Spleen (tissue), 11 donors: ENCODE data around the gene HHAT. TPM values are rescaled to one million over a fixed set of nuclear protein-coding genes. Genes with fewer than 3 reads are reported as not detected.

Source experiments
- DNase-seq: peaks from one replicate; pipeline ENCODE4 v3.0.0-alpha.2; 2020
- H3K27ac ChIP-seq, 8 donors: fragments of 200-600 bp; sonication (generic) in 7 of 8; 1 replicate in 4 of 8; 2 replicates in 4 of 8; pipeline versions ENCODE4 v1.5.0 to v1.8.0; 2016 to 2021; ENCODE audit warnings: inconsistent platforms in 4 of 8, mild to moderate bottlenecking in 4 of 8, moderate library complexity in 1 of 8
- H3K27me3 ChIP-seq, 7 donors: fragments of 200-600 bp; sonication (generic) in 6 of 7; replicated peaks in 1 of 7; 1 replicate in 4 of 7; 2 replicates in 3 of 7; pipeline versions ENCODE4 v1.5.0 to v1.8.0; 2016 to 2021; ENCODE audit warnings: inconsistent platforms in 3 of 7, mild to moderate bottlenecking in 1 of 7
- H3K36me3 ChIP-seq, 6 donors: fragments of 200-600 bp; sonication (generic) in 5 of 6; 1 replicate in 4 of 6; 2 replicates in 2 of 6; pipeline versions ENCODE4 v1.5.0 to v1.8.0; 2016 to 2021; ENCODE audit warnings: inconsistent platforms in 2 of 6
- H3K4me1 ChIP-seq, 6 donors: fragments of 200-600 bp; sonication (generic) in 5 of 6; 1 replicate in 3 of 6; 2 replicates in 3 of 6; pipeline versions ENCODE4 v1.5.0 to v1.8.0; 2016 to 2021; ENCODE audit warnings: inconsistent platforms in 3 of 6
- H3K4me3 ChIP-seq, 8 donors: fragments of 200-600 bp; sonication (generic) in 7 of 8; 1 replicate in 4 of 8; 2 replicates in 4 of 8; pipeline versions ENCODE4 v1.5.0 to v1.8.0; 2016 to 2021; ENCODE audit warnings: inconsistent platforms in 4 of 8, mild to moderate bottlenecking in 4 of 8, moderate library complexity in 2 of 8
- H3K9me3 ChIP-seq, 8 donors: fragments of 200-600 bp; sonication (generic) in 7 of 8; 1 replicate in 4 of 8; 2 replicates in 4 of 8; pipeline versions ENCODE4 v1.5.0 to v1.8.0; 2016 to 2021; ENCODE audit warnings: inconsistent platforms in 4 of 8
- CTCF ChIP-seq, 11 experiments: fragments of 200-600 bp in 7 of 11; fragments of 450-650 bp in 4 of 11; sonication (generic) in 4 of 11; IDR thresholded peaks in 8 of 11; conservative IDR thresholded peaks in 3 of 11; 1 replicate in 7 of 11; 2 replicates in 4 of 11; pipeline versions ENCODE4 v1.4.0 to v1.8.0; 2016 to 2021; ENCODE audit warnings: antibody characterized with exemption in 11 of 11, inconsistent platforms in 4 of 11, mild to moderate bottlenecking in 1 of 11
- POLR2A ChIP-seq, 3 donors: fragments of 450-650 bp; IDR thresholded peaks; one replicate each; pipeline ENCODE4 v1.5.1; 2017; ENCODE audit warnings: antibody characterized with exemption in 3 of 3, mild to moderate bottlenecking in 1 of 3
- POLR2AphosphoS5 ChIP-seq, 3 donors: sonication (generic); formaldehyde crosslinking; IDR thresholded peaks; one replicate each; pipeline ENCODE4 v1.5.1; 2017; ENCODE audit warnings: antibody characterized with exemption in 3 of 3
- WGBS, 5 donors: extraction: QIAGEN DNeasy Blood & Tissue Kit in 3 of 5; methylation state at CpG; one replicate each; pipeline versions ENCODE4 v1.1.5 to v1.1.7; 2013 to 2018; 5-methylcytosine and 5-hydroxymethylcytosine counted together
- intact Hi-C: fragments of 100-400 bp; cut with DNase I; formaldehyde crosslinking; loops from one replicate; pipeline ENCODE4 v1.15.0; 2023; ENCODE audit warnings: low total_unique reads
- polyA plus RNA-seq, 3 donors: library from polyadenylated mRNA; stranded (reverse); fragments of 200-250 nt; gene quantifications; one replicate each; pipeline ENCODE4 v1.2.1, GENCODE V29; 2013
- total RNA-seq, 7 donors: library from RNA; depleted of rRNA in 3 of 7; stranded (reverse); fragments of >200 nt in 3 of 7; fragmentation: NEBNext Ultra II Directional in 4 of 7; extraction: Animal tissue kit (Norgen Biotek cat#: 25700) in 4 of 7; gene quantifications; one replicate each; pipeline versions ENCODE4 v1.1.0 to v1.2.1, GENCODE V29; 2016 to 2021
- donor health status: healthy with polysubstance abuse.
- donor health status: DM: no; HTN: no; CAD: no; lungs with moderate emphysema.
- donor health status: DM: no; HTN: no; CAD: no.
- donor health status: Bipolar disorder and iron deficiency.
- donor health status: healthy.
- donor health status: DM: no; HTN: no; CAD: no.
- donor health status: DM: yes; HTN: yes; CAD: no.

HHAT gene
- total and polyA plus RNA-seq, 10 donors, result 1.3 to 8.8 (median 4.7) TPM

DNA sequence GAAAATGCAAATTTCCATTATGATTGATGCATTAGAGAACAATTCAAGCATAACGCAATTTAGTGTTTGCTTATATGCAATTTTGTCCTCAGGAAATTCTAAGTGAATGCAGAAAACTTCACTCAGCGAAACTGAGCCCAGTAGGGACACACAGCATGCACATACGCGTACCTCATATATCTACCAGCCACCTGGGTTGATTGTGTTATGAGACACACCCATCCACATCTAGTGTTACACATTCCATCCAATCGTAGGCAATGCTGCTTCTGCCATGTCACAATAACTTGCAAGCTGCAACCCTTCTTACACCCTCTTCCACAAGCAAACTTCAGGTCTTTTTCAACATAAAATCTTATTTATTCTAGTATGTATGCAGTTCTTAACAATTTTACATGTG, 312.9 kb downstream of the HHAT start:
- 84 to 93% (median 90%) methylated on average over 5 of the region's 5 CpGs for WGBS, 5 donors
- H3K27me3 ChIP-seq, result no peaks in the 10 kb centered on the region
- H3K27ac ChIP-seq, result no peak overlapping the region
- intact Hi-C loops, result no loop called here
- TF ChIP-seq POLR2A (IDR thresholded peaks at IDR 0.05) (no peak), POLR2AphosphoS5 (IDR thresholded peaks at IDR 0.05) (no peak), CTCF (IDR thresholded peaks at IDR 0.05 in 8 of 11, conservative IDR thresholded peaks at IDR 0.05 in 3 of 11) (no peak)
- no peaks in the 10 kb centered on the region for H3K36me3 ChIP-seq
- no peak overlapping the region for H3K4me3 ChIP-seq
- no peaks in the 10 kb centered on the region for H3K9me3 ChIP-seq
- no peaks in the 10 kb centered on the region for H3K4me1 ChIP-seq
- DNase-seq, result no peak

- 82 to 89% (median 84%) methylated on average over 7 of the region's 7 CpGs for WGBS, 5 donors
Measured at GRCh38 chr1:210645582-210646257, 317.0 kb downstream of the HHAT start.

DNA sequence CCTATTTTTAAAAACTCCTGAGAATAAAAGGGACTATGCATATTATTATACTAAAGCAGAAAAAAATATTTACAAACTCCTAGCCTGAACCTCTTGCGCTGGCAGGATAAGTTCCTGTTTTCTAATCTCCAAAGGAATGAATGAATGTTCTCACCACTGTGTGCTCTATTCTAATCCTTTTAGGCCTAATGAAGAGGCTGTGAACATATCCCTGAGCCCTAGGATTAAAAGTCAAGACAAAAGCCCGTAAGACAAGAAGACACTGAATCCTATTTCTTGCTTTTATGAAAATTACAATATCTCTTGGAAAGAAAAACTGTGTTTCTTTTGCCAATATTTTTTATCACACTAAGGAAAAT, 317.5 kb downstream of the HHAT start:
- no peak for DNase-seq
- intact Hi-C loops, result no loop called here

More at GRCh38 chr1:210645582-210646257, 317.0 kb downstream of the HHAT start:
- TF ChIP-seq POLR2A (IDR thresholded peaks at IDR 0.05) (no peak), CTCF (IDR thresholded peaks at IDR 0.05 in 8 of 11, conservative IDR thresholded peaks at IDR 0.05 in 3 of 11) (no peak), POLR2AphosphoS5 (IDR thresholded peaks at IDR 0.05) (no peak)
- Histone ChIP-seq H3K4me3 (no peak overlapping the region), H3K27me3 (no peaks in the 10 kb centered on the region), H3K4me1 (no peaks in the 10 kb centered on the region), H3K9me3 (no peaks in the 10 kb centered on the region), H3K36me3 (no peaks in the 10 kb centered on the region), H3K27ac (no peak overlapping the region)
- DNase-seq, result no peak
- intact Hi-C loops, result no loop called here

More for the DNA sequence above, 317.5 kb downstream of the HHAT start:
- Histone ChIP-seq H3K4me3 (no peak overlapping the region), H3K9me3 (no peaks in the 10 kb centered on the region), H3K36me3 (no peaks in the 10 kb centered on the region), H3K4me1 (no peaks in the 10 kb centered on the region), H3K27ac (no peak overlapping the region), H3K27me3 (no peaks in the 10 kb centered on the region)
- TF ChIP-seq POLR2AphosphoS5 (IDR thresholded peaks at IDR 0.05), result no peak
- TF ChIP-seq POLR2A (IDR thresholded peaks at IDR 0.05), result no peak
- no peak for TF ChIP-seq CTCF (IDR thresholded peaks at IDR 0.05 in 8 of 11, conservative IDR thresholded peaks at IDR 0.05 in 3 of 11)
- WGBS, 5 donors, result 86 to 96% (median 91%) methylated on average over 2 of the region's 2 CpGs
